GM12878 (cell line): ENCODE measurements around the gene KMT2B. TPM values are rescaled to one million over a fixed set of nuclear protein-coding genes. Genes with fewer than 3 reads are reported as not detected.

Experiments used
- ATAC-seq: fragments of 200-7000 bp; cut with Tn5 transposase; 3 replicates; pipeline ENCODE4 v1.9.1; 2020; ENCODE audit warnings: mild to moderate bottlenecking, moderate library complexity
- BruUV-seq: library from RNA; stranded (reverse); fragments of 400-500 nt; replicated peaks from 2 replicates; lab custom pipeline; 2021; lab: Mats Ljungman, UMichigan
- CTCF ChIA-PET: fragments of 300-600 bp; sonication (Branson Sonifier 250); formaldehyde crosslinking; extraction: SDS; loops from one replicate; lab custom pipeline; 2021; ENCODE audit warnings: inconsistent platforms; lab: Yijun Ruan, JAX
- POLR2A ChIA-PET: fragments of 350-600 bp; formaldehyde crosslinking; extraction: SDS; loops from one replicate; lab custom pipeline; 2021; ENCODE audit warnings: inconsistent platforms; lab: Charles Lee
- RAD21 ChIA-PET: fragments of 300-600 bp; sonication (Branson Sonifier 250); formaldehyde crosslinking; loops from one replicate; lab custom pipeline; 2023; ENCODE audit warnings: antibody characterized with exemption; ENCODE audit not compliant: unreplicated experiment; lab: Charles Lee
- SMC1A ChIA-PET: fragments of 300-600 bp; sonication (Branson Sonifier 250); formaldehyde crosslinking; loops from one replicate; lab custom pipeline; 2023; ENCODE audit not compliant: unreplicated experiment, uncharacterized antibody; lab: Charles Lee
- DNase-seq: peaks from one replicate; pipeline ENCODE4 v3.0.0-alpha.2; 2011; ENCODE audit warnings: low read depth, low spot score
- FAIRE-seq: peaks from 3 replicates; lab custom pipeline; 2011; peaks lifted over from hg19 to GRCh38; lab: Jason Lieb, UNC
- H2AFZ ChIP-seq: 2 replicates; pipeline ENCODE4 v1.6.0; 2011; ENCODE audit warnings: low read depth, low read length, control low read depth; ENCODE audit not compliant: control insufficient read depth
- H3K27ac ChIP-seq: 2 replicates; pipeline ENCODE4 v1.5.1; 2011; ENCODE audit warnings: control low read depth; ENCODE audit not compliant: control insufficient read depth, insufficient read depth
- H3K27me3 ChIP-seq, 2 experiments: replicated peaks in 1 of 2; 2 replicates each; pipeline versions ENCODE4 v1.6.0 to v1.6.1; 2011; ENCODE audit warnings: low read length in 1 of 2; ENCODE audit not compliant: control insufficient read depth in 2 of 2, insufficient read depth in 2 of 2
- H3K36me3 ChIP-seq, 2 experiments: 2 replicates each; pipeline ENCODE4 v1.5.1; 2011; ENCODE audit warnings: low read length in 1 of 2; ENCODE audit not compliant: control insufficient read depth in 2 of 2, insufficient read depth in 2 of 2
- H3K4me1 ChIP-seq: 2 replicates; pipeline ENCODE4 v1.6.1; 2011; ENCODE audit warnings: mild to moderate bottlenecking, low read length, moderate library complexity, mixed read lengths; ENCODE audit not compliant: control insufficient read depth, insufficient read depth
- H3K4me2 ChIP-seq: 2 replicates; pipeline ENCODE4 v1.6.0; 2011; ENCODE audit warnings: control low read depth; ENCODE audit not compliant: control insufficient read depth, insufficient read depth
- H3K4me3 ChIP-seq: fragments of 200-600 bp; sonication (generic); 2 replicates; pipeline ENCODE4 v1.5.1; 2016
- H3K79me2 ChIP-seq: 2 replicates; pipeline ENCODE4 v1.6.0; 2011; ENCODE audit warnings: low read length; ENCODE audit not compliant: control insufficient read depth, insufficient read depth
- H3K9ac ChIP-seq: 2 replicates; pipeline ENCODE4 v1.8.0; 2011; ENCODE audit warnings: low read length, control low read depth, mixed read lengths; ENCODE audit not compliant: control insufficient read depth, insufficient read depth
- H3K9me3 ChIP-seq: replicated peaks from 3 replicates; pipeline ENCODE4 v1.5.1; 2011; ENCODE audit warnings: mild to moderate bottlenecking, low read length; ENCODE audit not compliant: control insufficient read depth, insufficient read depth
- H4K20me1 ChIP-seq: 2 replicates; pipeline ENCODE4 v1.6.0; 2011; ENCODE audit not compliant: control insufficient read depth, insufficient read depth
- ATF7 ChIP-seq: fragments of 450-650 bp; IDR thresholded peaks from 2 replicates; pipeline ENCODE4 v1.6.1; 2016; ENCODE audit warnings: low read depth, mild to moderate bottlenecking
- HDGF ChIP-seq: fragments of 450-650 bp; IDR thresholded peaks from 2 replicates; pipeline ENCODE4 v1.6.1; 2016; ENCODE audit warnings: antibody characterized with exemption
- IRF4 ChIP-seq: IDR thresholded peaks from 2 replicates; pipeline ENCODE4 v1.6.1; 2011; ENCODE audit warnings: low read depth, low read length
- MYB ChIP-seq: fragments of 150-350 bp; IDR thresholded peaks from 2 replicates; pipeline ENCODE4 v1.6.1; 2014; ENCODE audit warnings: mild to moderate bottlenecking, low read depth, low read length, borderline replicate concordance
- POLR2A ChIP-seq: IDR thresholded peaks from 2 replicates; pipeline ENCODE4 v1.6.1; 2011; ENCODE audit warnings: low read depth, mild to moderate bottlenecking, low read length
- RB1 ChIP-seq: fragments of 450-650 bp; formaldehyde crosslinking; IDR thresholded peaks from 2 replicates; pipeline ENCODE4 v1.6.1; 2017; ENCODE audit warnings: mild to moderate bottlenecking, borderline replicate concordance
- RCOR1 ChIP-seq: conservative IDR thresholded peaks from 2 replicates; pipeline ENCODE4 v1.6.1; 2012; ENCODE audit warnings: low read depth, low read length, improper control_type of control experiment
- SPI1 ChIP-seq: IDR thresholded peaks from 2 replicates; pipeline ENCODE4 v1.6.1; 2011; ENCODE audit warnings: low read depth, mild to moderate bottlenecking, low read length, moderate library complexity, borderline replicate concordance; ENCODE audit not compliant: insufficient read depth
- SRF ChIP-seq, 2 experiments: IDR thresholded peaks; 2 replicates each; pipeline ENCODE4 v1.6.1; 2011; ENCODE audit warnings: low read depth in 2 of 2, low read length in 2 of 2, mild to moderate bottlenecking in 1 of 2, moderate library complexity in 1 of 2
- STAT1 ChIP-seq: fragments of 450-650 bp; conservative IDR thresholded peaks from 2 replicates; pipeline ENCODE4 v1.6.1; 2014; ENCODE audit warnings: antibody characterized with exemption, mild to moderate bottlenecking
- TAF1 ChIP-seq: IDR thresholded peaks from 2 replicates; pipeline ENCODE4 v1.6.1; 2011; ENCODE audit warnings: mild to moderate bottlenecking, low read depth, low read length, borderline replicate concordance
- WRNIP1 ChIP-seq: IDR thresholded peaks from 2 replicates; pipeline ENCODE4 v1.6.1; 2011; ENCODE audit warnings: low read depth, low read length, improper control_type of control experiment, borderline replicate concordance
- ZBTB11 ChIP-seq: fragments of 450-650 bp; formaldehyde crosslinking; IDR thresholded peaks from 2 replicates; pipeline ENCODE4 v1.5.0; 2022; ENCODE audit warnings: mild to moderate bottlenecking, missing genetic modification characterization
- ZNF217 ChIP-seq: fragments of 450-650 bp; IDR thresholded peaks from 2 replicates; pipeline ENCODE4 v1.6.1; 2017; ENCODE audit warnings: antibody characterized with exemption, mild to moderate bottlenecking
- WGBS: methylation state at CpG from one replicate; pipeline ENCODE4 v1.1.6; 2016; ENCODE audit warnings: low lambda C conversion rate; ENCODE audit not compliant: insufficient replicate concordance, insufficient coverage; ENCODE audit errors: missing lambda C conversion rate; 5-methylcytosine and 5-hydroxymethylcytosine counted together
- in situ Hi-C: fragments of 300-500 bp; cut with MboI; formaldehyde crosslinking; loops from 9 replicates; pipeline ENCODE4 v1.14.3; 2018; ENCODE audit warnings: mixed read lengths
- intact Hi-C: fragments of 100-400 bp; cut with micrococcal nuclease; formaldehyde crosslinking; loops from one replicate; pipeline ENCODE4 v1.14.2; 2022; ENCODE audit not compliant: unreplicated experiment
- polyA plus RNA-seq, 11 experiments: library from polyadenylated mRNA; depleted of rRNA in 4 of 11; unstranded in 6 of 11; stranded (reverse) in 5 of 11; fragments of >200 nt; fragmentation: Nextera tagmentation in 4 of 11; fragmentation: Illumina TruSeq in 1 of 11; extraction: Ambion mirVana in 4 of 11; extraction: Trizol in 1 of 11; gene quantifications; 1 replicate in 1 of 11; 2 replicates in 10 of 11; pipeline versions ENCODE4 v1.2.1 to v1.2.3, GENCODE V29; 2011 to 2016; ENCODE audit warnings: inconsistent platforms in 2 of 11, missing spikeins in 2 of 11, low read depth in 1 of 11
- total RNA-seq, 4 experiments: library from RNA; depleted of rRNA in 3 of 4; stranded (reverse); fragments of >200 nt in 3 of 4; fragmentation: Illumina TruSeq in 1 of 4; extraction: Trizol in 1 of 4; gene quantifications; 2 replicates each; pipeline versions ENCODE4 v1.2.1 to v1.2.3, GENCODE V29; 2013 to 2021
- TF ChIP-seq, protein P1 (sequence below): fragments of 450-650 bp; conservative IDR thresholded peaks from 2 replicates; pipeline ENCODE4 v1.6.1; 2017; ENCODE audit warnings: mild to moderate bottlenecking, moderate library complexity

Gene KMT2B
- total and polyA plus RNA-seq, 10 of the 15 experiments (the other 5 are each of a cell fraction or from before 2014, with no cell fraction given): 0.71 to 35.6 (median 6.0) TPM

DNA sequence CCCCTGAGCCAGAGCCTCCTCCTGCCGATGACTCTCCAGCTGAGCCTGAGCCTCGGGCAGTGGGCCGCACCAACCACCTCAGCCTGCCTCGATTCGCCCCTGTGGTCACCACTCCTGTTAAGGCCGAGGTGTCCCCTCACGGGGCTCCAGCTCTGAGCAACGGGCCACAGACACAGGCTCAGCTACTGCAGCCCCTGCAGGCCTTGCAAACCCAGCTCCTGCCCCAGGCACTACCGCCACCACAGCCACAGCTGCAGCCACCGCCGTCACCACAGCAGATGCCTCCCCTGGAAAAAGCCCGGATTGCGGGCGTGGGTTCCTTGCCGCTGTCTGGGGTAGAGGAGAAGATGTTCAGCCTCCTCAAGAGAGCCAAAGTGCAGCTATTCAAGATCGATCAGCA is 3.6 kb downstream of the KMT2B start:
- peaks cover 10% of the 10 kb centered on the region for H3K4me1 ChIP-seq
- H3K9me3 ChIP-seq: no peaks in the 10 kb centered on the region
- intact Hi-C loops (no loop called here), in situ Hi-C loops (no loop called here)
- H2AFZ ChIP-seq: no peak overlapping the region
- 0 out of 2 replicates have a peak overlapping the region, but pooled peaks have one; percentile 22 for H3K4me2 ChIP-seq
- TF ChIP-seq POLR2A: peak; percentile 52
- TF ChIP-seq, protein P1, sequence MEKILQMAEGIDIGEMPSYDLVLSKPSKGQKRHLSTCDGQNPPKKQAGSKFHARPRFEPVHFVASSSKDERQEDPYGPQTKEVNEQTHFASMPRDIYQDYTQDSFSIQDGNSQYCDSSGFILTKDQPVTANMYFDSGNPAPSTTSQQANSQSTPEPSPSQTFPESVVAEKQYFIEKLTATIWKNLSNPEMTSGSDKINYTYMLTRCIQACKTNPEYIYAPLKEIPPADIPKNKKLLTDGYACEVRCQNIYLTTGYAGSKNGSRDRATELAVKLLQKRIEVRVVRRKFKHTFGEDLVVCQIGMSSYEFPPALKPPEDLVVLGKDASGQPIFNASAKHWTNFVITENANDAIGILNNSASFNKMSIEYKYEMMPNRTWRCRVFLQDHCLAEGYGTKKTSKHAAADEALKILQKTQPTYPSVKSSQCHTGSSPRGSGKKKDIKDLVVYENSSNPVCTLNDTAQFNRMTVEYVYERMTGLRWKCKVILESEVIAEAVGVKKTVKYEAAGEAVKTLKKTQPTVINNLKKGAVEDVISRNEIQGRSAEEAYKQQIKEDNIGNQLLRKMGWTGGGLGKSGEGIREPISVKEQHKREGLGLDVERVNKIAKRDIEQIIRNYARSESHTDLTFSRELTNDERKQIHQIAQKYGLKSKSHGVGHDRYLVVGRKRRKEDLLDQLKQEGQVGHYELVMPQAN: no peak
- H3K9ac ChIP-seq: no peak overlapping the region
- H3K27me3 ChIP-seq: no peaks in the 10 kb centered on the region
- H3K4me3 ChIP-seq: no peak overlapping the region
- H3K79me2 ChIP-seq: peaks cover 26% of the 10 kb centered on the region
- ChIA-PET SMC1A (no interaction called here), POLR2A (no interaction called here), RAD21 (no interaction called here), CTCF (no interaction called here)
- no peak overlapping the region for H3K27ac ChIP-seq
- H4K20me1 ChIP-seq: no peaks in the 10 kb centered on the region; the same call in 1 of the 2 replicates
- FAIRE-seq: no peak
- WGBS: 88% methylated on average over 16 of the region's 16 CpGs
- no TSS peak for BruUV-seq
- no peak for DNase-seq
- H3K36me3 ChIP-seq: peaks cover 23 to 31% of the 10 kb centered on the region in 2 experiments
- no peak for ATAC-seq

- ChIA-PET SMC1A (no interaction called here), RAD21 (no interaction called here), CTCF (no interaction called here), POLR2A (no interaction called here)
- H3K9ac ChIP-seq: no peak overlapping the region
- intact Hi-C loops (no loop called here), in situ Hi-C loops (no loop called here)
- H3K36me3 ChIP-seq: peaks cover 27 to 37% of the 10 kb centered on the region in 2 experiments
- H2AFZ ChIP-seq: no peak overlapping the region
- no peak overlapping the region for H3K27ac ChIP-seq
- H3K27me3 ChIP-seq: no peaks in the 10 kb centered on the region
- H3K79me2 ChIP-seq: peaks cover 19% of the 10 kb centered on the region
- H4K20me1 ChIP-seq: no peaks in the 10 kb centered on the region; the same call in 1 of the 2 replicates
- H3K4me1 ChIP-seq: peaks cover 10% of the 10 kb centered on the region
- 100% methylated on average over 14 of the region's 14 CpGs for WGBS
- no peak for FAIRE-seq
- no peak for ATAC-seq
- no peak for DNase-seq
- no peak overlapping the region for H3K4me3 ChIP-seq
- no peak overlapping the region for H3K4me2 ChIP-seq
- H3K9me3 ChIP-seq: no peaks in the 10 kb centered on the region
- no TSS peak for BruUV-seq
- TF ChIP-seq RCOR1 (no peak), WRNIP1 (no peak), TAF1 (no peak), ZBTB11 (CRISPR knock-in tag) (no peak), HDGF (no peak), IRF4 (no peak), SPI1 (no peak), ZNF217 (no peak), ATF7 (no peak), MYB (no peak), STAT1 (no peak), RB1 (no peak), SRF (IDR thresholded peaks at IDR 0.05; ENCODE audit: low read depth in 2 of 2, low read length in 2 of 2) (no peak)
These were observed 4.7 kb downstream of the KMT2B start for GRCh38 chr19:35722461-35722860.
